Right lobe of liver (tissue), 6 donors: Measurements from ENCODE around the gene GALNS. TPM values are rescaled to one million over a fixed set of nuclear protein-coding genes. Genes with fewer than 3 reads are reported as not detected.

Experiments
- ATAC-seq, 4 donors: fragments of 200-7000 bp; cut with Tn5 transposase; one replicate each; pipeline ENCODE4 v1.9.1; 2020; ENCODE audit warnings: mild to moderate bottlenecking in 4 of 4, moderate library complexity in 4 of 4
- DNase-seq, 3 donors: peaks; one replicate each; pipeline ENCODE4 v3.0.0-alpha.2; 2020
- H3K27ac ChIP-seq, 3 donors: fragments of 200-600 bp; one replicate each; pipeline ENCODE4 v1.8.0; 2022
- H3K27me3 ChIP-seq, 2 donors: fragments of 200-600 bp; one replicate each; pipeline ENCODE4 v1.8.0; 2022
- H3K36me3 ChIP-seq, 4 donors: fragments of 200-600 bp; sonication (generic) in 1 of 4; one replicate each; pipeline versions ENCODE4 v1.5.1 to v1.8.0; 2017 to 2022; ENCODE audit warnings: control low read depth in 1 of 4
- H3K4me1 ChIP-seq, 4 donors: fragments of 200-600 bp; sonication (generic) in 1 of 4; one replicate each; pipeline versions ENCODE4 v1.5.1 to v1.8.0; 2017 to 2022; ENCODE audit warnings: control low read depth in 1 of 4
- H3K4me3 ChIP-seq, 3 donors: fragments of 200-600 bp; one replicate each; pipeline ENCODE4 v1.8.0; 2022
- H3K9me3 ChIP-seq, 4 donors: fragments of 200-600 bp; sonication (generic) in 1 of 4; one replicate each; pipeline versions ENCODE4 v1.5.1 to v1.8.0; 2017 to 2022; ENCODE audit warnings: control low read depth in 1 of 4
- CTCF ChIP-seq, 4 donors: fragments of 200-600 bp in 3 of 4; fragments of 450-650 bp in 1 of 4; IDR thresholded peaks; one replicate each; pipeline versions ENCODE4 v1.5.1 to v1.8.0; 2016 to 2022; ENCODE audit warnings: antibody characterized with exemption in 4 of 4, mild to moderate bottlenecking in 2 of 4
- POLR2A ChIP-seq: fragments of 450-650 bp; IDR thresholded peaks from one replicate; pipeline ENCODE4 v1.6.1; 2017; ENCODE audit warnings: antibody characterized with exemption, mild to moderate bottlenecking
- WGBS: methylation state at CpG from one replicate; pipeline ENCODE4 v1.1.6; 2018; ENCODE audit warnings: low coverage, low lambda C conversion rate; ENCODE audit not compliant: insufficient coverage; ENCODE audit errors: missing lambda C conversion rate; 5-methylcytosine and 5-hydroxymethylcytosine counted together
- intact Hi-C, 2 donors: fragments of 100-400 bp; cut with DNase I; formaldehyde crosslinking; loops; one replicate each; pipeline versions ENCODE4 v1.11.2 to v1.14.1; 2022
- total RNA-seq, 6 experiments: library from RNA; depleted of rRNA in 2 of 6; stranded (reverse); fragments of >200 nt in 2 of 6; fragmentation: NEBNext Ultra II Directional in 3 of 6; extraction: Animal tissue kit (Norgen Biotek cat#: 25700) in 3 of 6; gene quantifications; one replicate each; pipeline versions ENCODE4 v1.1.0 to v1.2.4, GENCODE V29; 2016 to 2023
- donor health status: DM: no; HTN: yes; CAD: no.
- donor health status: DM: no; HTN: no; CAD: no.
- donor health status: DM: no; HTN: no; CAD: no.
- donor health status: DM: no; HTN: yes; CAD: no.
- donor health status: DM: no; HTN: yes; CAD: no.

The GALNS gene
- total RNA-seq, 6 experiments from 2014 or later, result 9.2 to 20.6 (median 16.5) TPM

GRCh38 chr16:88821168-88821850 is 35.4 kb downstream of the GALNS start:
- WGBS, result 50% methylated on average over 1 of the region's 22 CpGs
- H3K4me1 ChIP-seq, result no peaks in the 10 kb centered on the region
- no peak overlapping the region for H3K4me3 ChIP-seq
- H3K36me3 ChIP-seq, result peaks cover 0 to 2% (median 0%) of the 10 kb centered on the region in 4 donors
- no peaks in the 10 kb centered on the region for H3K27me3 ChIP-seq
- DNase-seq (no peak), ATAC-seq (peak in 1 of 4 donors; percentile 11)
- intact Hi-C loops, result no loop called here
- no peaks in the 10 kb centered on the region for H3K9me3 ChIP-seq
- H3K27ac ChIP-seq, result no peak overlapping the region
- TF ChIP-seq POLR2A (no peak), CTCF (IDR thresholded peaks at IDR 0.05) (no peak)

GRCh38 chr16:88820385-88821025 is 36.2 kb downstream of the GALNS start:
- intact Hi-C loops, result no loop called here
- no peak for TF ChIP-seq POLR2A
- no peaks in the 10 kb centered on the region for H3K4me1 ChIP-seq
- no peak overlapping the region for H3K27ac ChIP-seq
- H3K4me3 ChIP-seq, result no peak overlapping the region
- H3K27me3 ChIP-seq, result no peaks in the 10 kb centered on the region
- ATAC-seq, result no peak
- H3K9me3 ChIP-seq, result no peaks in the 10 kb centered on the region
- no peak for DNase-seq
- whole genome bisulfite sequencing, result 71% methylated on average over 2 of the region's 20 CpGs
- H3K36me3 ChIP-seq, result peaks cover 0 to 2% (median 0%) of the 10 kb centered on the region in 4 donors

DNA sequence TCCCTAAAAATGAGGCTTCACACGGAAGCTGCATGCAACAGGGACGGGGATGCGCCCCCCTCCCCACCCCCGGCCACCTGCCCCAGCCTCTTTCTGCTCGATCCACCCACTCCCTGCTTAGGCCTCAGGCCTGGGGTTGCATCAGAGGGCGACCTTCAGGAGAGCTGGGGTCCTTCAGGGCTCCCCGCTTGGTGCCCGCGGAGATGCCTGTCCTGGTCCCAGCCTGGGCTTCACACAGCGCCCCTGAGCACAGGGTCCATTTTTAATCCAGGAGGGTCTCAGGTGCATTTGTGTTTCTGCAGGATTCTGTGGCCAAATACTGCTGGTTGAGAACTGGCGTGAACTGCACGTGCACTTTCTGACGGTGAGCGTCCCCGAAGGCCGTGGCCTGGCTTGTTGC is 37.6 kb downstream of the GALNS start:
- TF ChIP-seq POLR2A (no peak), CTCF (IDR thresholded peaks at IDR 0.05) (no peak)
- DNase-seq (no peak), ATAC-seq (no peak)
- intact Hi-C loops, result loop anchor here in 1 of 2 donors (10.0 kb wide), 2 partner anchors 46 to 346 kb away; partner anchors contain the start of gene PABPN1L
- H3K36me3 ChIP-seq, result peaks cover 0 to 2% (median 0%) of the 10 kb centered on the region in 4 donors
- no peaks in the 10 kb centered on the region for H3K4me1 ChIP-seq
- no peak overlapping the region for H3K27ac ChIP-seq
- no peaks in the 10 kb centered on the region for H3K9me3 ChIP-seq
- WGBS, result 90% methylated on average over 6 of the region's 16 CpGs
- H3K27me3 ChIP-seq, result no peaks in the 10 kb centered on the region
- no peak overlapping the region for H3K4me3 ChIP-seq

DNA sequence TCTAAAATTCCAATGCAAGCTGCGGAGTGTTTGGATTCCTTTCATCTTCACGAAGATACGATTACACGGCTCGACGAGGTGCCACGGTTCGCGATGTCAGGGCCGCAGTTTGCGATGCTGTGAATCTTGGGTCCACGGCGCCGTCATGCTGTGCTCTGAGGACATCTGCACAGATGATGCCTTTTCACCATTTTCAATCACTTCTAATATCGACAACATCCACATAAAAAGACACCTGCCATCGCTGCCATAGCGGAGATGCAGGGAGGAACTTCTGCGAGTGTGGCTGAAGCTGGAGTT is 38.2 kb downstream of the GALNS start:
- Histone ChIP-seq H3K4me3 (no peak overlapping the region), H3K27ac (no peak overlapping the region), H3K9me3 (no peaks in the 10 kb centered on the region), H3K27me3 (no peaks in the 10 kb centered on the region), H3K4me1 (no peaks in the 10 kb centered on the region), H3K36me3 (peaks cover 0 to 2% (median 0%) of the 10 kb centered on the region in 4 donors)
- no peak for TF ChIP-seq POLR2A
- no peak for TF ChIP-seq CTCF (IDR thresholded peaks at IDR 0.05)
- 90% methylated on average over 13 of the region's 18 CpGs for WGBS
- intact Hi-C loops, result loop anchor here in 1 of 2 donors (10.0 kb wide), 2 partner anchors 46 to 346 kb away; partner anchors contain the start of gene PABPN1L
- DNase-seq (no peak), ATAC-seq (no peak)
